ENCODE results near the gene CREB5.

DNA sequence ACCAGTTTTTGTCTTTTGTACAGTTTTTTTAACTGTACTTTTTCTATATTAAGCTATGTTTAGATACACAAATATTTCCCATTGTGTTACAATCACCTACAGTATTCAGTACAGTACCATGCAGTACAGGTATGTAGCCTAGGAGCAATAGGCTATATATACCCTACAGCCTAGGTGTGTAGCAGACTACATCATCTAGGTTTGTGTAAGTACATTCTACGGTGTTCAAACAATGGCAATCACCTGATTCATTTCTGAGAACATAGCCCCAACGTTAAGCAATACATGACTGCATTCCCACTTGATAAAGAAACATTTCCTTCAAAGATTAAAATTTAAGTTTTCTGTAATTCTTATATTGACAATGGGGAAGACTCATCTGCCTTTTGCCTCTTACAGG lies 456.4 kb downstream of the CREB5 start:
- TF ChIP-seq, protein P1, sequence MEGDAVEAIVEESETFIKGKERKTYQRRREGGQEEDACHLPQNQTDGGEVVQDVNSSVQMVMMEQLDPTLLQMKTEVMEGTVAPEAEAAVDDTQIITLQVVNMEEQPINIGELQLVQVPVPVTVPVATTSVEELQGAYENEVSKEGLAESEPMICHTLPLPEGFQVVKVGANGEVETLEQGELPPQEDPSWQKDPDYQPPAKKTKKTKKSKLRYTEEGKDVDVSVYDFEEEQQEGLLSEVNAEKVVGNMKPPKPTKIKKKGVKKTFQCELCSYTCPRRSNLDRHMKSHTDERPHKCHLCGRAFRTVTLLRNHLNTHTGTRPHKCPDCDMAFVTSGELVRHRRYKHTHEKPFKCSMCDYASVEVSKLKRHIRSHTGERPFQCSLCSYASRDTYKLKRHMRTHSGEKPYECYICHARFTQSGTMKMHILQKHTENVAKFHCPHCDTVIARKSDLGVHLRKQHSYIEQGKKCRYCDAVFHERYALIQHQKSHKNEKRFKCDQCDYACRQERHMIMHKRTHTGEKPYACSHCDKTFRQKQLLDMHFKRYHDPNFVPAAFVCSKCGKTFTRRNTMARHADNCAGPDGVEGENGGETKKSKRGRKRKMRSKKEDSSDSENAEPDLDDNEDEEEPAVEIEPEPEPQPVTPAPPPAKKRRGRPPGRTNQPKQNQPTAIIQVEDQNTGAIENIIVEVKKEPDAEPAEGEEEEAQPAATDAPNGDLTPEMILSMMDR (IDR thresholded peaks at IDR 0.05): no peak
- no peak for TF ChIP-seq EP300 (IDR thresholded peaks at IDR 0.05)

Data from ovary (tissue), 3 donors.